CD4-positive, alpha-beta T cell treated with Interleukin-6 at 100 ng/mL for 8 hours (primary cell): ENCODE results near the gene SLC34A1.
"Not testable (repeated sequence)": the region's sequence is repeated elsewhere in the genome, so short reads cannot be mapped to it uniquely, and the experiment has no call there.

Source experiments
- DNase-seq: peaks from one replicate; pipeline ENCODE4 v3.0.0-alpha.2; 2020; ENCODE audit warnings: mixed read lengths, low spot score

Gene SLC34A1

DNA sequence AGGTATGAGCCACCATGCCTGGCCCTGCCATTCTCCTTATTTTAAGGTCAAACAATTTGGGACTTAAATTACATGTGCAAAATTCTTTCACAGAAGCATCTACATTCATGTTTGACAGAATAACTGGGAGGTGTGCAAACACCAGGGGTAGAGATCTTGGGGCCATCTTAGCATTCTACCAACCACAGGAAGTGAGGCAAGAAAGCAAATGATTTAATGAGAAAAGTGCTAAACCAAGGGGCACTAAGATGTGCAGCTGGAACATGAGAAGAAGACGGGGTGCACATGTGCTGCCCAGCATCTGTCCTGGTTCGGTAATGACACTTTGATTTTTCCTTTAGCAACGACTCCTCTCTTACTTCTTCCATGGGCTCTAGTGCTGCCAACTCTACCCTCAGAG lies 26.3 kb downstream of the SLC34A1 start:
- DNase-seq, result no peak

DNA sequence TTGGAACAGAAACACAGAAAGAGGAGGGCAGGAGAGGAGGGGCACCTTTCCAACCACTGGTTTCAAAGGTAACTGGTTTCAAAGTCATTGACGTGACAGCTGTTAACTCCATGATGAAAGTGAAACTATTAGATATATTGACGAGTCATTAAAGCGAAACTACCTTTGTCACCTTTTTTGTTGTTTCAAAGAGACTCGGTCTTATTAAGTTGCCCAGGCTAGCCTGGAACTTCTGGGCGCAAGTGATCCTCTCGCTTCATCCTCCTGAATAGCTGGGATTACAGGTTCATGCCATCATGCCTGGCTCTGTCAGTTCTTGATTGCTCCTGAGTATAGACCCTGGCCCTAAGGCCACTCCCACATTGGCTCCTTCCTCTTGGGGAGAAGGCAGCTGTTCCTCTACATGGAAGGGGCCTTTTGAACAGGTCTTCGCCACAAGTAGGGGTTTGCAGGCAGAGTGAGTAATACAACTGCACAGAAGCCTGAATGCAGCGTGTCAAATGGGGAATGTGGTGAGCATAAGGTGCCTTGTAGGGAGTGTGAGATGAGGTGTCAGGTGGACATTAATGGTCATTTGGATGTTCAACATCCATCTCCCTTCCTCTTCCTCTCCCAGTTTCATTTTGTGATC lies 28.5 kb downstream of the SLC34A1 start:
- peak; percentile 29 for DNase-seq

DNA sequence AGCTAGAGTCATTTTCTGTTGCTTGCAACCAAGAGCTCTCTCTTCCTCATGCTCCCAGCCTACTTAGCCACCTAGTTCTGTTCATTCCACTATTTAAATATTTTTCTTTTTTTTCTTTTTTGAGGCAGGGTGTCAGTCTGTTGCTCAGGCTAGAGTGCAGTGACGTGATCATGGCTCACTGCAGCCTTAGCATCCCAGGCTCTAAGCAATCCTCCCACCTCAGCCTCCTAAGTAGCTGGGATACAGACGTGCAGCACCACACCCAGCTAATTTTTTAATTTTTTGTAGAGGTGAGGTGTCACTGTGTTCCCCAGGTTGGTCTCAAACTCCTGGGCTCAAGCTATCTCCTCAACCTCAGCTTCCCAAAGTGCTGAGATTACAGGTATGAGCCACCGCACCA lies 30.2 kb downstream of the SLC34A1 start:
- no peak for DNase-seq

DNA sequence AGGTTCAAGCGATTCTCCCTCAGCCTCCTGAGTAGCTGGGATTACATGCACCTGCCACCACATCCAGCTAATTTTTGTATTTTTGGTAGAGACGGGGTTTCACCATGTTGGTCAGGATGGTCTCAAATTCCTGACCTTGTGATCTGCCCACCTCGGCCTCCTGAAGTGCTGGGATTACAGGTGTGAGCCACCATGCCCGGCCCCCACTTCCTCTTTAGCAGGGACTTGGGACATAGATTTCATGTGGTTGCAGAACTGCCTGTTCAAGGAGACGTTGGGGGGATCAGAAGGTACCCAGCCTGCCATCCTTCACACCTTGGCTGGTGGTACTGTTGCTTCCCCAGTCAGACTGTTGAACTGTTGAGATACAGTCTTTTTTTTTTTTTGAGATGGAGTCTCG lies 32.8 kb downstream of the SLC34A1 start:
- not testable (repeated sequence) for DNase-seq

DNA sequence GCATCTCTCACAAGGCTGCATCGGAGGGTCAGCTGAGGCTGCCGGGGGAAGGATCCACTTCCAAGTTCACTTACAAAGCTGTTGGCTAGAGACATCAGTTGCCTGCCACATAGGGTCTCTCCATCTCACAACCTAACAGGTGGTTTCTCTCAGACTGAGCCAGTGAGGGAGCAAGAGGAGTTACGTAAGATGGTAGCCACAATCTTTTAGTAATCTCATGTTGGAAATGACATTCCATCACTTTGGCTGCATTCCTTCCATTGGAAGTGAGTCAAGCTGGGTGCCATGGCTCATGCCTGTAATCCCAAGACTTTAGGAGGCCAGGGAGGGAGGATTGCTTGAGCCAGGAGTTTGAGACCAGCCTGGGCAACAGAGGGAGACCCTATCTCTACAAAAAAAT lies 34.8 kb downstream of the SLC34A1 start:
- DNase-seq, result no peak

DNA sequence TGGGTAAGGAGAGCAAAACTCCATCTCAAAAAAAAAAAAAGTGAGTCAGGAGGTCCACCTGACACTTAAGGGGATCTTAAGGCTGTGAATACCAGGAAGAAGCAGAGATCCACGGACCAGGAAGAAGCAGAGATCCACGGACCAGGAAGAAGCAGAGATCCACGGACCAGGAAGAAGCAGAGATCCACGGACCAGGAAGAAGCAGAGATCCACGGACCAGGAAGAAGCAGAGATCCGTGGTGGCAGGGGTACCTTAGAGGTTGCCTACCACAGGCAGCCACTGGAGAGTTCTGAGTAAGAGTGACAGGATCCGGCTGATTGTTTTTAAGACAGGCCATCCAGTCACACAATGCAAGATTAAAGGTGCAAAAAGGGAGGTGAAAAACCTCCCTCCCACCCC lies 36.2 kb downstream of the SLC34A1 start:
- not testable (repeated sequence) for DNase-seq

DNA sequence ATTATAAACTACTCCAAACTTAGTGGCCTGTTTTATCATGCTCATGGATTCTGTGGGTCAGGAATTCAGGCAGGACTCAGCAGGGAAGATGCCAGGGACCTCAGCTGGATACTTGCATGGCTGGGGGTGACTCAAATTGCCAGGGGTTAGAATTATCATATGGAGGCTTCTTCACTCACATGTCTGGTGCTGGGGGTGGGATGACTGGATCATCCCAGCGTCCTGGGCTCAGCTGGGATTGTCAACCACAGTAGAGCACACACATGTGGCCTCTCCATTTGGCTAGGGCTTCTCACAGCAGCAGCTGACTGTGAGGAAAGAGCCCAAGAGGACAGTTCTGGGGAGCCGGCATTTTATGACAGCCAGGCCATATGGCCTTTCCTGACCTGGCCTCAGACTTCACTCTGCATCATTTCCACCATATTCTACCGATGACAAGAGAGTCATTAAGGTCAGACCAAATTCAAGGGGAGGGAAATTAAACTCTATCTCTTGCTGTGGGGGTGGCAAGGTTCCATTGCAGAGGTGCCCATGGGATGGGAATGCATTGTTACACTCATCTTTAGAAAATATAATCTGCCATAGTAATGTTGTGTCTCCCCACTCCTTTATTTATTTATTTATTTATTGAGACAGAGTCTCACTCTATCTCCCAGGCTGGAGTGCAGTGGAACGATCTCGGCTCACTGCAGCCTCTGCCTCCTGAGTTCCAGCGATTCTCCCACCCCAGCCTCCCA lies 37.0 kb downstream of the SLC34A1 start:
- no peak for DNase-seq

DNA sequence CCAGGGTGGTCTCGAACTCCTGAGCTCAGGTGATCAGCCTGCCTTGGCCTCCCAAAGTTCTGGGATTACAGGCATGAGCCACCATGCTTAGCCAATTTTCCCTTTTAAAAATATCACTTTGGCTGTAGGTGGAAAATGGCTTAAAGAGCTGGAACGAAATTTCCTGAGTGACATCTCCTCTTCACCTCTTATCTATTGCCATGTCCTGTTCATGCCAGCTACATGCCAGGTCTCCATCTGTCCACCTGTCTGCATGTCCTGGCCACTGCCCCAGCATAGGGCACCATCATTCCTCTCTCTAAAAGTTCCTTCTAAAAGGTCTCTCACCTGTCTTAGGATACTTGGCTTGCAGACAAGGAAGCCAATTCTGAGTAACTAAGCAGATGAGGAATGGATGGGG lies 39.4 kb downstream of the SLC34A1 start:
- no peak for DNase-seq

DNA sequence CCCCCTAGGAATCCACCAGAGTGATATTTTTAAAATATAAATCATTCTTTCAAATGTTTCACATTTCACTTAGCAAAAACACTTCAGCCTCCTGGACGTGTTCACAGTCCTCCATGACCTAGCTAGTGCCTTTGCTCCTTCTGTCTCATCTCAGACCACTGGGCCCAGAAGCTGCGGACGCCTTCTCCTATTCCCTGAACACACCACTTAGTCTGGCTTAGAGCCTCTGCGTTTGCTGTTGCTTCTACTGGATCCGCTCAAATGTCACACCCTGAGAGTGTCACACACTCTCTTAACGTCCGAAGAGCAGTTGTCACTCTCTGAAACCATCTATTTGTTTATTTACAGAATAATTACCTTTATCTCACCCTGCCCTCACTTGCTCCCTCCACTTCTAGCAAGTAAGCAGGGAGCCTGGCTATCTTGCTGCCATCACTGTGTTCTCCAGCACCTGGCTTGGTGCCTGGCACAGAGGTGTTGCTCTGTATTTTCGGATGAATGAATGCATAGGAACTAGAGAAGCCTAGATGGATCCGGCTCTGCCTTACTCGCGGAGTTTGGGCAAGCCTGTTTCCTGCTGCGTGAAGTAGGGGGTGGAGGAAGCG lies 41.1 kb downstream of the SLC34A1 start:
- DNase-seq, result no peak

DNA sequence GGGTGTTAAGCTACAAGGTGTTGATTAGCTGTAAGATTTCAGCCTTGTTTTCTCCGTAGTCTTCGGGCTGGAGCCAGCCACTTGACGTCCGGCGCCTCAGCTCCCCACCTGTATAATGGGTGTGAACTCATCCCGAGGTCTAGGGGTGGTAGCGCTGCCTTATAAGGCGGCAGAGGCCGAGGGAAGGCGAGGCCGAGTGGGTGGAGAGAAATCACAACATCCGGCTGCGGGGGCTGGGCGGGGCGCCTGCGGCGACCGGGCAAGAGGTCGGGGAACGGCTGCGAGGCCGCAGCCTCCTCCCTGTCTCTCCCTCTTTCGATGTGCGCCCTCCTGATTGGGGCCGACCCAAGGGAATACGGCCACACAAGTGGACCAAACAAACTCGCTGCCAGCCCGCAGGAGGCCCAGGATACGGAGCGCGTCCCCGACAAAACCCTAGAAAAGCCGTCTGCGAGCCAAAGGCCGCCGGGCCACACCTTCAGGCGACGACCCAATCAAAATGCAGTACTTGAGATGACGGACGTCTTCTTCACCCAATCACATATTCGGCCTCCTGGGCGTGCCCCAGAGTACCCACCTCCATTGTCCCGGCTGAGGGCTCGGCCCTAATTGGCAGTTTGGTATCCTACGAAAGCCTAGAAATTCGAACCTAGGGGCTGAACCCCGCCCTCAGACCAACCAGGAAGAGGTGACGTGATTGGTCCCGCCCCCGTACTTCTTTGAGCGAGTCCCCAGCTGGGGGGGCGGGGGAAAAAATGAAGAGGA lies 41.7 kb downstream of the SLC34A1 start:
- DNase-seq, result peak; percentile 100

DNA sequence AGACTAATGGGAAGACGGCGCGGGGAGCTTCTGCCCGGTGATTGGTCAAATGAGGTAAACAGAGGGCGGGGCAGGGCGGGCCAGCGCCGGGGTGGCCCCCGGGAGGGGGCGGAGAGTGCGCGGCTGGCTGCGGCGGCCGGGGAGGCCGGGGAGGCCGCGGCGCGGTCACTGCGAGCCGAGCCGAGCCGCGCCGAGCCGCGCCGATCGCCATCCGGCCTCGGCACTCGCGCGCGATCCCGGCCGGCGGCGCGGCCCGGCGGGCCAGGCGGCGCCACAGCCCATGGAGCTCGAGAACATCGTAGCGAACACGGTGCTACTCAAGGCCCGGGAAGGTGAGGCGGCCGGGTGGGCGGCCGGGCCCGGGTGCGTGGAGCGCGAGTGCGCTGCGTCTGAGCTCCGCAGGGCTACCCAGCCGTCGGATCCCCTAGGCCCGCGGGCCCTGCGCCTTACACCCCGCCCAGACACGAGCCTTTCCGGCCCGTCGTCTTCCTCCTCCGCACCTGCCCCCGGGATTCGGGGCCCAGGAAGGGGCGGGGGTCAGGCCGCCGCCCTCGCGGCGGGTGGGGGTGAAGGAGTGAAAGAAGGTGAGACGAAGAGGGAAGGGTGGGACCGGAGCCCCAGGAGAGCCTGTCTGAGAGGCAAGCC lies 42.5 kb downstream of the SLC34A1 start, which contains the start of gene GRK6:
GRK6 (plus strand) TSS at position 111 of the 645 bp plus-strand sequence; CDS start at position 281, 170 bp downstream.
- peak; percentile 77 for DNase-seq

DNA sequence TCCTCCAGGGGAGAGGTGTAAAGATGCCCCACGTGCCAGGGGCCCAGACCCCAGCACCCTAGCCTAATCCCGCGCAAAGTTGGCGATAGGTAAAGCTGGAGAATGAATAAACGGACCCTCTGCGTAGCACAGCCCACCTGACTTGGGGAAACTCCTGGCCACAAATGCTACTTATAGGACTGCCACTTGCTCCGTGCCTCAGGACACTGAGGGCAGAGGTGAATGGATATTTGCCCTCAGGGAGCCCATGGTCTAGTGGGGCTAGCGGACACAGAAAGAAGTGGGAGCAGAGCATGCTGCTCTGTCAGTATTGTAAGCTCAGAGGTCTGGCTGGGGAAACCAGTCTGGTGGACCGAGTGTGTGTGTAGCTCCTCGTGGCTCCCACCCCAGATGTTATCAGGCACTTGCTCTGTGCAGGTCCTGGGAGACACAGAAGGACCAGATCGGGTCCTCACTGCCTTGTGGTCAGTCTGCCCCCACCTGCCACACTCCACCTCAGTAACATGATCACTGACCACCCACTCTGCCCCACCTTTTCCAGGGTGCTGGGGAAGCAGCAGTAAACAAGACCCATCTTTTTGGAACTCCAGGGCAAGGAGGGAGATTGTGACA lies 43.1 kb downstream of the SLC34A1 start:
- DNase-seq, result no peak

DNA sequence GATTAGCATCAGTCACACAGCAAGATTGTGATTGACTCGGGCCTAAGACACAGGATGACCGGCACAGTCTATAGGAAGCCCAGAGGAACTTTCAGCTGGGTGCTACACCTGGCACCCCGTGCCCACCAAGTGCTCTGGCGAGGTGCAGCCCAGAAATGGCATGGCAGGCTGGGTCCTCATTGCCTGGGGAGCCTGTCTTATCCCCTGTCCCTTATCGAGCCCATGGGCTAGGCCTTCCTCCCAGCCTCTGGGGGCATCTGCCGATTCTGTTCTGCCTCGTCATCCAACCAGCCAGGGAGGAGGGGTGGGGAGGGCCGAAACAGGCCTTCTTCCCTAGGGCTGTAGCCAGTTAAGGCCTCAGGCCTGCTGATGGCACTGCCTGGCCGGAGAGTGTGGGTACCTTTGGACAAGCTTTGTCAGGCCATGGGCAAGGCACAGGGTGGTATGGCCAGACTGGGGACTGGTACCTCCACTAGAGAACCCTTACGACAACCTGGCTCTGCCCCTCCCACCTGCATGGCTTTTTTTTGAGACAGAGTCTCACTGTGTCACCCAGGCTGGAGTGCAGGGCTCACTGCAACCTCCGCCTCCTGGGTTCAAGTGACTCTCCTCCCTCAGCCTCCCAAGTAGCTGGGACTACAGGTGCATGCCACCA lies 43.8 kb downstream of the SLC34A1 start:
- no peak for DNase-seq

DNA sequence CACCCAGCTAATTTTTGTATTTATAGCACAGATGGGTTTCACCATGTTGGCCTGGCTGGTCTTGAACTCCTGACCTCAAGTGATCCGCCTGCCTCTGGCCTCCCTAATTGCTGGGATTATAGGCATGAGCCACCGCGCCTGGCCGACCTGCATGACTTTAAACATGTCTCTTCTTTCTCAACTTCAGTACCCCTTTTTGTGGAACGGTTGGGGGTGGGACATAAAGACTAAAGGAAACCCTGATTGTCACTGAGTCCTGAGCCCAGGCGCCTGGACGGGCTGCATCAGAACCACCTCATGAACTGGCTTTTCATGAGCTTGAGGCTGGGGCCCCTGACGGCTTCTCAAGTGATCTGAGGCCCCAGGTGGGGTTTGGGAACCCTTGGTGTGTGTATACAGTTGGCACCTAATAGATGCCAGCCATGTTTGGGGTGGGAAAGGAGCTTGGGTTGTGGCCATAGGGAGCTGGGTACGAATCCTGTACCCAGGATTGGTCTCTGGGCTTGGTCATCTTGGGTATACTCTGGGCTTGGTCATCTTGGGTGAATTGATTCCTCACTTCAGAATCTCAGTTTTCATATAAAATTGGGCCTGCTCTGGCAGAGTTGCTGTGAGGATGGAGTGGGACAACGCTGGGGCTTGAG lies 44.5 kb downstream of the SLC34A1 start:
- no peak for DNase-seq

DNA sequence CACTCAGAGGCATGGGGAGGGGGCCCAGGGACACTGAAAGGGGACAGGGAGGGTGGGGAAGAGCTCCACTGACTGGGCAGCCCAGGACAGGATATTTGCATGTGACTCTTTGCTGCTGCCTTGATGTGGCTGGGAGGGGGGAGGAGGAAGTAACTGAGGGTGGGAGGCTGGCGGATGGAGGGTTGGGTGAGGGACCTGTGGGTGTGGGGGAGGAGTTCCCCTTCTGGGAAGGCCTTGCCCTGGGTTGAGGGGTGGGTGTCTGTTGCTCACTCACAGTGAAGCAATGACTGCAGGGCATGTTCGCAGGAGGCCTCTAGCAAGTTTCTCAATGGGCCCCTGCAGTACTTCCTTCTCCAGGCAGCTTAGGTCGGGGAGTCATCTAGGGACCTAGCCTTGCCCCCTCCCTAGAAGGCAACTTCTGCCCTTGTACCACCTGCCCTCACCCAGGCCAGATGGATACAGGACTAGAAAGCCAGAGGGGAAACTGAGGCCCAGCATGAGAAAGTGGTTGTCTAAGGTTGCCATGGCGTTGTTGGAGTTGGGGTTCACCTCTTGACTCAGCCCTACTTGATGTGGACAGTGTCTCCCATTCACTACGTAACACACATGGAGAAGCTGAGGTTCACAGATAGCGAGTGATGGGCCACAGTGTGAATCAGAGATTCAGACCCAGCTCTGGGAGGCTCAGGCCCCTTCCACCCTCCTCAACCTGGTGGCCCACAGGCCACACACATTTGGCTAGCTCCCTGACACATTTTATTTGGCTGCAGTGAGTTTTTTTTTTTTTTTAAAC lies 45.2 kb downstream of the SLC34A1 start:
- DNase-seq, result peak; percentile 92

DNA sequence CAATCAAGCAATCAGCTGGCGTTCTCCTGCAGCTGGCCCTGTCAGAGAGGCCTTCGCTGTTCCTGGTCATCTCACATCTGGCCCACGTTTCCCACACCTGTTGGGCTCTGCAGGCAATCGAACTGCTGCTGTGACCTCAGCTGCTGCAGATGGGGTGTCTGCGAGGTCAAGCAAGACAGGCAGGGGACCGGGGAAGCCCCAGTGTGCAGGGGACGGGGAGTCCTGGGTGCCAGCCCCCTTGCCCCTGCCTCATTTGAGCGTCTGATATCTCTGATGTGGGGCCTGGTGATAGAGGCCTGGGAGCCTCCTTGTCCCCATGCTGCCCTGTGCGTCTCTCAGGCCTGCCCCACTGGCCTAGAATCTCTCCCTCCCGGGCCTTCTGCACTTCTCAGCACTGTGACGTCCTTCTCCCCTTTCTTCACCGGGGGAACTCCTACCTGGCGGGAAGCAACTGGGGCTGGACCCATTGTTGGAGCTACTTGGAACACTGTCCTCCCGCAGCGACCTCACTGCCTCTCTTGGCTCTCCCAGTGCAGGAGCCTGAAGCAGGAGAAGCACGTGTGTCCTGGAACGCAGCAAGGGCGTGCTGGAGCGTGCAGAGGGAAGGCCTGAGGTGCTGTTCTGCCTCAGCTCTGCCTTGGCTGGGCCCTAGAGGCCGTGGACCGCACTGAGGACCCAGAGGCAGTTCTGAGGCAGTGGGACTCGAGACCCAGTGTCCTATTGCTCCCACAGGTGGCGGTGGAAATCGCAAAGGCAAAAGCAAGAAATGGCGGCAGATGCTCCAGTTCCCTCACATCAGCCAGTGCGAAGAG lies 46.1 kb downstream of the SLC34A1 start:
- DNase-seq, result no peak

DNA sequence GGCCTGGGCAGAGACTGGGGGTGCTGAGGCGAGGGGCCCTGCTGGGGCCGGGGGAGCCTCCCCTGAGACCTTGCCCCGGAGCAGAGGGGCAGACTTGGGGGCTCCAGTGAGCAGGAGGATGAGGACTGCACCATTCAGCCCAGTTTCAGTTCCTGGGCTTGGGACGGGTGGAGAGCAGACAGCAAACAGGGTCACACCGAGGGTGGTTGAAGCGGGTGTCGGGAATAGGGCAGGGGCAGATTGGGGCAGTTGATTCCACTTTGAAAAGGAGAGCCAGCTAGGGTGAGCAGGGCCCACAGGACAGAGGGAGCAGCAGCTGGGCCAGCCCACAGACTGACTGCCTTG lies 46.7 kb downstream of the SLC34A1 start:
- DNase-seq, result no peak

DNA sequence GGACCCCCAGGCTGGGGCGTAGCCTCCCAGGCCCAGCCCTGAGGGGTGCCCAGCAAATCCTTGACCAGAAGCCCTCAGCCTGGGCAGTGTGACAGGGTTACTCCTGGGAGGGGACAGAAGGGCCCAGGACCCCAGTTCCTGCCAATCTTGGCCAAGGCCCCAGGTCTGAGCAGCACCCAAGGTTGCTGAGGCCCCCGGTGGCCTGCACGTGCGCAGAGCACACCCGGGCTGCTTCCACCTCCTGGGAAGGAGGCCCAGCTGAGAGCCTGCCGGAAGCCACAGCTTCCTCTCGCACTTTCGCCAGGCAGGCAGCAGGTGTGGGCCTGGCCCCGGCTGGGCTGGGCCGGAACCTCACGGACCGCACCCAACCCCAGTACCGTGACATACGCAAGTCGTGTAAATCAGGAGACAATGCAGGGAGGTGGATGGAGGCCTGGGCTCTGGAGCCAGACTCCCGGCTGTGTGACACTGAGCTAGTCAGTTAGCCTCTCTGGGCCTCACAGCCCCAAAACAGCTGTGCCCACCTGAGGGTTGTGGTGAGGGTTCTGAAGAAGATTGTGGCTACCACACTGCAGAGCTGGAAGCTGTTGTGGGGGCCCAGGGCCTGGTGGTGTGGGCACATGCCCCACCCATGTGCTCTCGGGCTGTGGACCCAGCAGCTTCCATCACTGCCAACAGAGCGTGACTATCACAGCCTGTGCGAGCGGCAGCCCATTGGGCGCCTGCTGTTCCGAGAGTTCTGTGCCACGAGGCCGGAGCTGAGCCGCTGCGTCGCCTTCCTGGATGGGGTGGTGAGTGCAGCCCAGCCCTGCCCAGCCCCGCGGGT lies 47.3 kb downstream of the SLC34A1 start:
- DNase-seq, result peak; percentile 79
